NCI-H2227 treated with DMSO at 0.1 percent for 48 hours (cell line): Measurements from ENCODE around the gene ZNF23.
"Not testable (repeated sequence)": the region's sequence is repeated elsewhere in the genome, so short reads cannot be mapped to it uniquely, and the experiment has no call there.

Experiments used
- DNase-seq: peaks from one replicate; lab custom pipeline; 2025; lab: John Stamatoyannopoulos, UW

The ZNF23 gene

GRCh38 chr16:71461686-71462648, at the start of gene ZNF23:
Gene ZNF23 (minus strand): TSS chr16:71462247. CDS start chr16:71456796, 5,451 bp downstream.
- peak; percentile 62 for DNase-seq

DNA sequence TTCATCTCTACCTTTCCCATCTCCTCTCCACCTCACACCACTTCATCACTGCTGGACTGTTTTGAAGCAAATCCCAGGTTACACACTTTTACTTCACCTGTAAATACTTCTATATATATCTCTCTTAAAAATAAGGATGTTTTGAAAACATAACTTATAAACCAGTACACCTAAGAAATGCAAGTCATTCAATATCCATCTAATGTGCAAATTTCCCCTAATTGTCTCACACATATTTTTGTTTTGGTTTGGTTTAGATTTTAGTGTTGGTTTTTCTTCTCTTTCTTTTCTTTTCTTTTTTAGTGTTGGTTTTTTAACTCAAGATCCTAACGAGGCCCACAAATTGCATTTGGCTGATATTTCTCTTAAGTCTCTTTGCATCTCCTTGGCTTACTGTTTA, 45.0 kb upstream of the ZNF23 start:
- no peak for DNase-seq

DNA sequence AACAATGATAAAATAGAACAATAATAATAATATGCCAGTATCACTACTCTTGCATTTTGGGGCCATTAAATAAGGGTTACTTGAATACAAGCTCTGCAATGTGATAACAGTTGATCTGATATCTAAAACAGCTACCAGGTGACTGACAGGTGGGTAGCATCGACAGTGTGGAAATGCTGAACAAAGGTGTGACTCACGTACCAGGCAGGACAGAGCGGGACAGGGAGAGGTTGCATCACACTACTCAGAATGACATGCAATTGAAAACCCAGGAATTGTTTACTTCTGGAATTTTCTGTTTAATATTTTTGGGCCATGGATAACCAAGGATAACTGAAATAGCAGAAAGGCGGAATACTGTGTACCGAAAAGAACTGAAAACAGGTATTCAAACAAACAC, 42.9 kb upstream of the ZNF23 start:
- no peak for DNase-seq

DNA sequence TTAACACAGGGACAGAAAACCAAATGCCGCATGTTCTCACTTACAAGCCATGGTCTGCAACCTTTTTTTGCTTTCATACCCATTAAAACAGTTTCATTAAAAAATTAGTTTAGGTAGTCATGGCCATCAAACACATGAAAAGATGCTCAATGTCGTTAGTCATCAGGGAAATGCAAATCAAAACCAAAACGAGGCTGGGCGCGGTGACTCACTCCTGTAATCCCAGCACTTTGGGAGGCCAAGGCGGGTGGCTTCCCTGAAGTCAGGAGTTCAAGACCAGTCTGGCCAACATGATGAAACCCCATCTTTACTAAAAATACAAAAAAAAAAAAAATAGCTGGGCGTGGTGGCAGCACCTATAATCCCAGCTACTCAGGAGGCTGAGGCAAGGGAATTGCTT, 42.0 kb upstream of the ZNF23 start:
- DNase-seq: not testable (repeated sequence)

GRCh38 chr16:71501547-71501946, 39.5 kb upstream of the ZNF23 start:
- DNase-seq: no peak

DNA sequence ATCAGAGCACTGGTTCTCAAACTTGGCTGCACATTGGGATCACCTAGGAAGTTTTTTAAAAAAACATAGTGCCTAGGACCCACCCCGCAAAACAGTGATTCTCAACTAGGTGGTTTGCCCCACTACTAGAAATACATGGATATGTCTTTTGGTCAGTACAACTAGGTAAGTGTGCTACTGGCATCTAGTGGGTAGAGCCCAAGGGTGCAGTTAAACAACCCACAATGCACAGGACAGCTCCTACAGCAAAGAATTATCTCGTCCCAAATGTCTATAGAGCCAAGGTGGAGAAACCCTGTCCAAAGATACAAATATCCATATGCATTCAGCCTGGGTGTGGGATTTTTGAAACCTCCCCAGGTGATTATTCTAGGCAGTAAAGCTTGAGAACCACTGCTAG, 38.9 kb upstream of the ZNF23 start:
- no peak for DNase-seq

DNA sequence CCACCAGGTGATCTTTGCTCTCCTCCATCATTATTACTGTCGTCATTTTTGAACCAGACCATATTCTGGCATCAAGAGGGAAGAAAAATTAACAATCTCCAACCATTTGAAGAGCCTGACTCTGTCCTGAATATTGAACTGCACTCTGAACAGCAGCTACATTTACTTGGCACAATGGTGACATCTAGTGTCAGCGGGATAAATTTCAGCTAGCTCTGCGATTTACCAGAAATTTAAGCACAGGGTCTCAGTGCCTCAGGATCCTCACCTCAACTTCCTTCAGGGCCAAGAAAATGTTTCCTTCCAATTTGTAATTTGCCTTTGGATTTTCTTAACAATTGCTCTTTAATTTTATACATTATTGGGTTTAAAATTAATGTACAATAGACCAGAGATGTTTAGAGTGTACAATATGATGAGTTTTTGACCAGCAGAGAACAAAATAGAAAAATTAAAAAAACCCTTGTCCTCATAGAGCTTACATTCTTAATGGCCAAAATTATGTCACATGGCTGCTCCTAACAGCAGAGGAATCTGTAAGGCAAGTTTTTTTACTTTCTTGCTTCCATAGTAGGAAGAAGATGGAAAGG, 37.8 kb upstream of the ZNF23 start:
- peak; percentile 47 for DNase-seq

GRCh38 chr16:71498031-71498430, 36.0 kb upstream of the ZNF23 start:
- DNase-seq: no peak

GRCh38 chr16:71493213-71493612, 31.2 kb upstream of the ZNF23 start:
- no peak for DNase-seq

DNA sequence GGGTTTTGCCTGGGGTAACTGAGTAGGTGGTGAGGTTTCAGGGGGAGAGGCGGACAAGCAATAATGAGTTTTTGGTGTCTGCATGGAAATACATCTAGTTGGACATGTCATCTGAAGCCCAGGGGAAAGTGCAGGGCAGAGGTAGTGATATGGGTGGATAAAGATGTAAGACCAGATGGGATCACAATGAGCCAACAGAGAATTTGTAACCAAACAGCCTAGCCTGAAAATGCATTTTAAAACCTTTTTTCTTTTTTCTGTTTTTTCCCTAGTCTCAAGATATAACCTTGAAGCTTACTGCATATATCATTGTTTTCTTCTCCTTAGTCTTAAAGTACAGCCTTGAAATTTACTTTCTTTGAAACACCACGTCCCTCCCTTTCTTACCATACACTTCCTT, 30.7 kb upstream of the ZNF23 start:
- no peak for DNase-seq

DNA sequence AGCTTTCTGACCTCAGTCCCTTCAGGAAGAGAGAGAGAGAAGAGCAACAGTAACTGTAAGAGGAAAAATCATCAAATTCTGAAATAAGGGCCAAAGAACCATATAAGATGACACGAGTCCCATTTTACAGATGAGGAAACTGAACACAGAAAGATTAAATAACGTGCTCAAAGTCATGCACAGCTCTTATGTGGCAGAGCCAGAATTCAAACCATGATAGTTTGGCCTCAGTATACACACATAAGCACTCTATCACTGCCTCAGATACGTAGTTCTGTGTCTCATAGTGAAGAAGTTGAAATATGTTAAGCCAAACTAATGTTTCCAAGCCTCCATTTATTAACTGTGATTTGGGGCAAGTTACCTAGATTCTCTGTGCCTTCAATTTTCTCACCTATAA, 29.0 kb upstream of the ZNF23 start:
- no peak for DNase-seq

DNA sequence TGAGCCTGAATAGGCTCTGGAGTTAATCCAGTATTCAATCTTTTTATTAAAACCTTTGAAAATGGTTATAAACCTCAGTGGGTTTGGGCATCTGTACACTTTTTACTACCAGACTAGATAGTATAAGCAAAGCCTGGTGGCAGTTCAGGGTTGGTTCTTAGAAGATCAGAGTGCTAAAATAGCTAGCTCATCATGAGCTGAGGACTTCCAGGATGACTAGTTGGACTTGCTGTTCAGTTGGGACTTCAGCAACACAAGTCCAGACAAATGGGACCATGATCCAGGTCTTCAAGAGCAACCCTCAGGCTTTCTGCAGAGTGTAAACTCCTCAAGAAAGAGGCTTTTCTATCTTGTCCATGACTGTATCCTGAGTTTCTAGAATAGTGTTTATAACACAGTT, 28.3 kb upstream of the ZNF23 start:
- no peak for DNase-seq

GRCh38 chr16:71489122-71489521, 27.1 kb upstream of the ZNF23 start, which contains the start of gene ZNF19:
Gene ZNF19 (minus strand): TSS chr16:71489324. CDS start chr16:71482114, 7,210 bp downstream.
- no peak for DNase-seq

DNA sequence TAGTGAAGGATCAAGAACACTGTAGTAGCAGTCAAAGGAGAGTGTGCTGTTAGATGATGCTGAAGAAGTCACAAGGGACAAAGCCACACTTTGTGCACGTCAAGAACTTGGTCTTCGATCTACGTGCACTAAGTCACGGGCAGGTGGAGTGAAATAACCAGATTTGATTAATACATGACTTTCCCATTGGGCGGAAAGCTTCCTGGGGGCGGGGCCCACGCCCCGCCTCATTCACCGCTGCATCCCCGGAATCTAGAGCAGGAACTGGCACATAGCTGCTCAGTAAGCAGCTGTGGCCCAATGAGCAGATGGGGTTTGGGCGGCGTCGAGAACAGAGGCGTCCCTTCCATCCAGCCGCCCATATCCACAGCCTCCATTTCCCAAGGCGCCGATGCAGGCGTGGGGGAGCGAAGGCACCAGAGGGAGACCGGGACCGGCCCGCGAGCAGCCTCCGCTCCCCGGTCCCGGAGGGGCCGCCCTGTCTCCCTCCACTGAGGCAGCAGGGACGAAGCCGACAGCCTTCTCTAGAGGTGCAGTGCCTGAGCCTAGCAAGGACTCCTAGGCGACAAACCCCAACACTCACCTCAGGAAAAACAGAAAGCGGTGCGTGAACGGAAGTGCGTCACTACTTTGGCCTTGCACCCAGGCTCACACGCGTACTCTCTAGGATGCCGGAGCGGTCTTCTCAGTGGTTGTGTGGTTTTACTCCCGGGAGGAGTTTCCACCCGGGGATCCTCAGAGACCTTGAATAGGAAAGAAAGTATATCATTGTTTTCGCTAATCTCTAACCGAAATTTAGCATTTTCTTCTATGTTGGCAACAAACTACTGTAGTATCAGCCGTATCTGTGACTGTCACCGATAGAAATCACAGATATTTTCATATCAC, 22.2 kb upstream of the ZNF23 start:
- DNase-seq: peak; percentile 89

- DNase-seq: no peak
These were observed 20.5 kb upstream of the ZNF23 start for GRCh38 chr16:71482569-71482968.

DNA sequence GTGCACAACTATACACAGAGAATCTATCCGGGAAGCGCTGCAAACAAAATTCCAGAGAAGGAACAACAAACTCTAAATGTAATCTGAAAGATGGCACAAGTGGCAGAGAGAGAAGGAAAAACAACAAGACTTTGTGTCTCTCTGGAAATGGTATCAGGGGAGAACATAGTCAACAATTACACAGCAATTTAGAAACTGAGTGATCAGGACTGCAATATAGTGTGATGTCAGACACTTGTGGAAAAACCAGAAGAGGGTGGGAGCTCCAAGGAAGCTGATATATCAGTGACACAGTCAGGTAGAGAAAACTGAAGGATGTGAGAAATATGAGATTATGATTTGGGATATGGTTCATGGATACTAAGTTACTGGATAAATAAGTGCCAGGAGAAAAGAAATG, 18.9 kb upstream of the ZNF23 start:
- no peak for DNase-seq

DNA sequence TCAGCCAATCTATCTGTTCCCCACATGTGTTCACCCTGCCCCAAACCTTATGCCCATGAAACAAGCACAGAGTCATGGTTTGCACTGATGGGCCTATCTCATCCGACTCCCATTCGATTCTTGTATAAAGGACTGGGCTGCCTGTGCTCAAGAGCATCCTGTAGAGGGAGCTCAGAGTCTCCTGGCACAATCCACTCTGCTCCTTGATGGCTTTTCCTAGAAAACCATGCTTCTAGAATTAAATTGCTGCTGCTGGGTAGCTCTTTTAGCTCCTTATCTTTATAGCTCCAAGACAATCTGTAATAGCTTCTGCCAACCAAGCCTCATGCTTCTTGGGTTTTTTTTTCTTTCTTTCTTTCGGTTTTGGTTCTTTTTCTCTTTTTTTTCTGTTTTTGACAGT, 17.4 kb upstream of the ZNF23 start:
- DNase-seq: peak; percentile 17

DNA sequence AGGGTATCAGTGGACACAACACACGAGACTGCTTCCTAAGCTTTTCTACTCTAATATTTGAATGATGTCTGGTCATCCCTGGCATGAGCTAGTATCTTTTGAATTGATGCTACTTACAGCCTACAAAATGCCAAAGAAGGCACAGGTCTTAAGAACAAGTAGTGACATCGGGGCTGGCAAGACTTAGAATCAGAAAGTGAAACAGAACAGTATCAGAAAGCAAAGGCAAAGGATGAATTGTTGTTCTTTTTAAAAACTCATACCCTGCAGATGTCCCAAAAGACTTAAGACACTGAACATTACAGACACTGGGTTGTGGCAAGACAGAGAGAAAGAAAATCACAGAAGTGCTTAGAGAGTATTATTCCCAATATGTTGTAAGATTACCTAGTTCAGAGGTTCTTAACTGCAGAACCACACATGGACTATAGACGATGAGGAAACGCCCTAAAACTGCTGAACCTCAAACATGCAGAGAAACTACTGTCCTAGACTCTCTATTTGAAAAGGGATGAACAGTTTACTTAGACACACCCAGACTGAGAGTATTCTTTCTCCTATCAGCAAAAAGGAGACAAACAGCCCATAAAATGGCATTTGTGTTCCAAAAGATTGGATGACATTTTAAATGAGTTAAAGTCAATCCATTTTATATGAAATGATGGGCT, 14.5 kb upstream of the ZNF23 start:
- DNase-seq: no peak

GRCh38 chr16:71474864-71475263, 12.8 kb upstream of the ZNF23 start:
- DNase-seq: no peak

- no peak for DNase-seq
These were observed 11.8 kb upstream of the ZNF23 start for GRCh38 chr16:71473891-71474290.

GRCh38 chr16:71472931-71473330, 10.9 kb upstream of the ZNF23 start:
- DNase-seq: no peak

DNA sequence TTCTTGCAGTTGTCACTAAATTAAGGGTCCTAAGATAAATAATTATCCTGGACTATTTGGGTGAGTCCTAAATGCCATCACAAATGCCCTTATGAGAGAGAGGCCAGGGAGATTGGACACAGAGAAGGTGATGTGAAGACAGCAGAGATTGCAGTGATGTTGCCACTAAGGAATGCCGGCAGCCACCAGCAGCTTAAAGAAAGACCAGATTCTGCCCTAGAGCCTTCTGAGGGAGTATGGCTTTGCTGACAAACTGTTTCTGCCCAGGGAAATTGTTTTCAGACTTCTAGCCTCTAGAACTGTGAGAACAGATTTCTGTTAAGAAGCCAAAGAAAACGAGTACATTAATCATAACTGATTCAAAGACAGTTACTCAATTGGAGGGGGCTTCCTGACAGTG, 10.0 kb upstream of the ZNF23 start:
- no peak for DNase-seq
